Measurements from ENCODE around the gene PRKCE. TPM values are rescaled to one million over a fixed set of nuclear protein-coding genes. Genes with fewer than 3 reads are reported as not detected.

PRKCE gene
- total RNA-seq, 2 experiments from 2014 or later, result 24.9 to 26.2 TPM

- DNase-seq (no peak), ATAC-seq (ENCODE audit: poor library complexity) (no peak)
- H3K36me3 ChIP-seq (ENCODE audit: insufficient read depth, low read length), result no peaks in the 10 kb centered on the region
- TF ChIP-seq CTCF (IDR thresholded peaks at IDR 0.05), result no peak
- H3K36me3 Mint-ChIP-seq (ENCODE audit: low read depth), result no peaks in the 10 kb centered on the region
- H3K4me3 Mint-ChIP-seq, result no peak overlapping the region
- H3K27ac ChIP-seq (ENCODE audit: low read depth in 1 of 2, low read length in 2 of 2), result no peak overlapping the region
- H3K27ac Mint-ChIP-seq, result no peak overlapping the region
- H3K4me1 ChIP-seq (ENCODE audit: insufficient read depth, low read length), result no peaks in the 10 kb centered on the region
- no peaks in the 10 kb centered on the region for H3K9me3 Mint-ChIP-seq
- H3K9me3 ChIP-seq (ENCODE audit: control insufficient read depth in 1 of 2, insufficient read depth in 1 of 2, low read length in 2 of 2), result no peaks in the 10 kb centered on the region
- intact Hi-C loops (cut with DNase I, micrococcal nuclease), result no loop called here
- POLR2A ChIA-PET, result no interaction called here
- H3K4me1 Mint-ChIP-seq (ENCODE audit: low read depth), result no peaks in the 10 kb centered on the region
- CTCF ChIA-PET, result no interaction called here
- H3K27me3 ChIP-seq (ENCODE audit: control insufficient read depth in 1 of 2, insufficient read depth in 2 of 2, low read length in 2 of 2), result no peaks in the 10 kb centered on the region
- no peak overlapping the region for H3K4me3 ChIP-seq (ENCODE audit: low read length)
- H3K27me3 Mint-ChIP-seq, result no peaks in the 10 kb centered on the region
These were observed 278.9 kb downstream of the PRKCE start for GRCh38 chr2:45930396-45930792.

DNA sequence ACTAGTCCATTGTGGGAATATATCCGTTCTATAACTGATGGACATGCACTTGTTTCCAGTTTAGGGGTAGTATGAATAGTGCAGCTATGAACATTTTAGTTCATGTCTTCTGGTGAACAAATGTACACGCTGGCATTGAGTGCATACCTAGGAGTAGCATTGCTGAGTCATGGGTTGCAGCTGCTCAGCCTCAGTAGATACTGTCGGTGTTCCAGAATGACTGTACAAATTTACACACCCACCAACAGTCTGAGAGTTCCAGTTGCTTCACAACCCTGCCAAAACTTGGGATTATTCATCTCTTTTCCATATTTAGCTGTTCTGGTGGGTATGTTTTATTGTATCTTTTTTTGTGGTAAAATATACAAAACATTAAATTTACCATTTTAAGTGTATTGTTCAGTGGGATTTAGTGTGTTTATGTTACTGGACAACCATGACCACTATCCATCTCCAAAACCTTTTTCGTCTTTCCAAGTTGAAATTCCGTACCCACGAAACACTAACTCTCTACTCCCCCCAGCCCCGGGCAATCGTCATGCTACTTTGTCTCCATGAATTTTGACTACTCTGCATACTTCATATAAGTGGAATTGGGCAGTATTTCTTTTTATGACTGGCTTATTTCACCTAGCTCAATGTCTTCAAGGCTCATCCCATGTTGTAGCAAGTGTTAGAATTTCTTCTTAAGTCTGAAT lies 281.0 kb downstream of the PRKCE start:
- Histone ChIP-seq H3K9me3 (ENCODE audit: control insufficient read depth in 1 of 2, insufficient read depth in 1 of 2, low read length in 2 of 2) (no peaks in the 10 kb centered on the region), H3K36me3 (ENCODE audit: insufficient read depth, low read length) (no peaks in the 10 kb centered on the region), H3K27me3 (ENCODE audit: control insufficient read depth in 1 of 2, insufficient read depth in 2 of 2, low read length in 2 of 2) (no peaks in the 10 kb centered on the region), H3K4me3 (ENCODE audit: low read length) (no peak overlapping the region), H3K27ac (ENCODE audit: low read depth in 1 of 2, low read length in 2 of 2) (no peak overlapping the region), H3K4me1 (ENCODE audit: insufficient read depth, low read length) (peaks cover 4% of the 10 kb centered on the region)
- H3K4me1 Mint-ChIP-seq (ENCODE audit: low read depth), result no peaks in the 10 kb centered on the region
- H3K27me3 Mint-ChIP-seq, result no peaks in the 10 kb centered on the region
- no peak overlapping the region for H3K4me3 Mint-ChIP-seq
- ATAC-seq (ENCODE audit: poor library complexity) (no peak), DNase-seq (no peak)
- TF ChIP-seq CTCF (IDR thresholded peaks at IDR 0.05), result no peak
- CTCF ChIA-PET, result no interaction called here
- POLR2A ChIA-PET, result no interaction called here
- intact Hi-C loops (cut with DNase I, micrococcal nuclease), result no loop called here
- H3K27ac Mint-ChIP-seq, result no peak overlapping the region
- H3K36me3 Mint-ChIP-seq (ENCODE audit: low read depth), result no peaks in the 10 kb centered on the region
- no peaks in the 10 kb centered on the region for H3K9me3 Mint-ChIP-seq

GRCh38 chr2:45935791-45936622 lies 284.5 kb downstream of the PRKCE start:
- Mint-ChIP-seq H3K27me3 (no peaks in the 10 kb centered on the region), H3K9me3 (no peaks in the 10 kb centered on the region), H3K27ac (no peak overlapping the region), H3K4me1 (ENCODE audit: low read depth) (no peaks in the 10 kb centered on the region), H3K36me3 (ENCODE audit: low read depth) (no peaks in the 10 kb centered on the region), H3K4me3 (no peak overlapping the region)
- Histone ChIP-seq H3K36me3 (ENCODE audit: insufficient read depth, low read length) (no peaks in the 10 kb centered on the region), H3K27me3 (ENCODE audit: control insufficient read depth in 1 of 2, insufficient read depth in 2 of 2, low read length in 2 of 2) (no peaks in the 10 kb centered on the region), H3K27ac (ENCODE audit: low read depth in 1 of 2, low read length in 2 of 2) (no peak overlapping the region), H3K4me3 (ENCODE audit: low read length) (no peak overlapping the region), H3K9me3 (ENCODE audit: control insufficient read depth in 1 of 2, insufficient read depth in 1 of 2, low read length in 2 of 2) (no peaks in the 10 kb centered on the region), H3K4me1 (ENCODE audit: insufficient read depth, low read length) (peaks cover 4% of the 10 kb centered on the region)
- intact Hi-C loops (cut with DNase I, micrococcal nuclease), result loop anchor here (2.0 to 5.0 kb wide), 3 partner anchors 157 to 293 kb away; no protein-coding TSS in a partner anchor
- ChIA-PET POLR2A (no interaction called here), CTCF (no interaction called here)
- ATAC-seq (ENCODE audit: poor library complexity) (peak; percentile 46), DNase-seq (peak; percentile 2 to 76 (median 22))
- peak; percentile 38 for TF ChIP-seq CTCF (IDR thresholded peaks at IDR 0.05)
